RWPE1 (cell line): ENCODE measurements around the gene UBAC2.
A peak's percentile ranks its signal among the peaks of the same experiment; 100 is the strongest.

Experiments used
- CTCF ChIA-PET: fragments of 350-600 bp; sonication (Branson Sonifier 250); formaldehyde crosslinking; extraction: SDS; loops from one replicate; lab custom pipeline; 2021; lab: Yijun Ruan, JAX
- POLR2A ChIA-PET: fragments of 400-600 bp; formaldehyde crosslinking; extraction: SDS; loops from one replicate; lab custom pipeline; 2020; ENCODE audit warnings: antibody characterized with exemption; ENCODE audit not compliant: low non-redundant PET; lab: Yijun Ruan, JAX
- DNase-seq: peaks from one replicate; pipeline ENCODE4 v3.0.0; 2012; ENCODE audit warnings: low spot score
- H3K27ac ChIP-seq: fragments of 450-650 bp; 2 replicates; pipeline ENCODE4 v1.5.1; 2017
- CTCF ChIP-seq: fragments of 450-650 bp; conservative IDR thresholded peaks from 2 replicates; pipeline ENCODE4 v1.5.1; 2017; ENCODE audit warnings: low read depth, mild to moderate bottlenecking

Gene UBAC2

GRCh38 chr13:99200432-99201167 lies at the start of gene UBAC2:
Gene UBAC2, plus strand, starts transcription at chr13:99200854. Its CDS starts 55 bp downstream, at chr13:99200909.
- H3K27ac ChIP-seq: peak within 1 kb of the TSS; percentile 87
- DNase-seq: peak; percentile 96
- no peak for TF ChIP-seq CTCF
- ChIA-PET CTCF (interaction anchor here (0.6 to 1.3 kb wide), 8 partner anchors 9 to 856 kb away, joined by 3 to 7 read pairs (median 4); no protein-coding TSS in a partner anchor), POLR2A (interaction anchor here (0.5 to 1.0 kb wide), 2 partner anchors 28 to 72 kb away, joined by 3 read pairs; no protein-coding TSS in a partner anchor)

GRCh38 chr13:99151516-99151915 lies 49.1 kb upstream of the UBAC2 start:
- POLR2A ChIA-PET: no interaction called here
- TF ChIP-seq CTCF: no peak
- CTCF ChIA-PET: interaction anchor here (1.2 kb wide), 1 partner anchor 25 kb away, joined by 5 read pairs; no protein-coding TSS in a partner anchor
- peak; percentile 80 for DNase-seq
- peak overlapping the region; percentile 83 for H3K27ac ChIP-seq

- no peak overlapping the region for H3K27ac ChIP-seq
- TF ChIP-seq CTCF: no peak
- ChIA-PET CTCF (no interaction called here), POLR2A (no interaction called here)
- no peak for DNase-seq
Observed at GRCh38 chr13:99153219-99153618, 47.4 kb upstream of the UBAC2 start.

GRCh38 chr13:99154064-99154463 lies 46.6 kb upstream of the UBAC2 start:
- peak overlapping the region; percentile 46 for H3K27ac ChIP-seq
- no peak for TF ChIP-seq CTCF
- ChIA-PET CTCF (no interaction called here), POLR2A (no interaction called here)
- no peak for DNase-seq

- no peak for TF ChIP-seq CTCF
- no peak for DNase-seq
- ChIA-PET CTCF (interaction anchor here (0.6 kb wide), 1 partner anchor 281 kb away, joined by 3 read pairs; no protein-coding TSS in a partner anchor), POLR2A (no interaction called here)
- no peak overlapping the region for H3K27ac ChIP-seq
Observed at GRCh38 chr13:99155821-99156220, 44.8 kb upstream of the UBAC2 start.

- ChIA-PET CTCF (interaction anchor here (0.6 to 0.7 kb wide), 2 partner anchors 280 to 461 kb away, joined by 3 to 5 read pairs; no protein-coding TSS in a partner anchor), POLR2A (no interaction called here)
- TF ChIP-seq CTCF: no peak
- H3K27ac ChIP-seq: no peak overlapping the region
- DNase-seq: no peak
Observed at GRCh38 chr13:99157046-99157445, 43.6 kb upstream of the UBAC2 start.
